Calu3 (cell line): ENCODE results near the gene SAMMSON. TPM values are rescaled to one million over a fixed set of nuclear protein-coding genes. Genes with fewer than 3 reads are reported as not detected.

Experiments
- BruUV-seq: library from RNA; stranded (reverse); fragments of 400-500 nt; replicated peaks from 2 replicates; lab custom pipeline; 2021; lab: Mats Ljungman, UMichigan
- CTCF ChIA-PET: fragments of 300-600 bp; sonication (Branson Sonifier 250); formaldehyde crosslinking; loops from one replicate; lab custom pipeline; 2022; ENCODE audit warnings: antibody characterized with exemption; lab: Charles Lee
- DNase-seq: peaks from one replicate; pipeline ENCODE4 v3.0.0; 2022
- H3K27ac Mint-ChIP-seq: one replicate; pipeline ENCODE4 v1.8.0; 2022; ENCODE audit warnings: mixed read lengths; ENCODE audit not compliant: unreplicated experiment
- H3K27me3 Mint-ChIP-seq: one replicate; pipeline ENCODE4 v1.8.0; 2022; ENCODE audit warnings: mixed read lengths; ENCODE audit not compliant: unreplicated experiment
- H3K36me3 Mint-ChIP-seq: one replicate; pipeline ENCODE4 v1.8.0; 2022; ENCODE audit warnings: mild to moderate bottlenecking, moderate library complexity, mixed read lengths; ENCODE audit not compliant: insufficient read depth, unreplicated experiment
- H3K4me1 Mint-ChIP-seq: one replicate; pipeline ENCODE4 v1.8.0; 2022; ENCODE audit warnings: mild to moderate bottlenecking, low read depth, mixed read lengths; ENCODE audit not compliant: unreplicated experiment
- H3K4me3 Mint-ChIP-seq: one replicate; pipeline ENCODE4 v1.8.0; 2022; ENCODE audit warnings: mild to moderate bottlenecking, low read depth, moderate library complexity, mixed read lengths; ENCODE audit not compliant: unreplicated experiment
- H3K9me3 Mint-ChIP-seq: one replicate; pipeline ENCODE4 v1.8.0; 2022; ENCODE audit warnings: low read depth, mixed read lengths; ENCODE audit not compliant: unreplicated experiment
- CTCF ChIP-seq: fragments of 200-600 bp; IDR thresholded peaks from one replicate; pipeline ENCODE4 v1.8.0; 2022; ENCODE audit warnings: antibody characterized with exemption; ENCODE audit not compliant: unreplicated experiment
- intact Hi-C: fragments of 100-400 bp; cut with micrococcal nuclease; formaldehyde crosslinking; loops from one replicate; pipeline ENCODE4 v1.10.0; 2022; ENCODE audit not compliant: unreplicated experiment
- total RNA-seq: library from RNA; stranded (reverse); gene quantifications from 2 replicates; pipeline ENCODE4 v1.2.3, GENCODE V29; 2022

The SAMMSON gene
- total RNA-seq, 1 experiment from 2014 or later, result not detected

GRCh38 chr3:70049761-70050160, 50.2 kb downstream of the SAMMSON start:
- no peaks in the 10 kb centered on the region for H3K9me3 Mint-ChIP-seq
- no peak overlapping the region for H3K4me3 Mint-ChIP-seq
- H3K4me1 Mint-ChIP-seq, result no peaks in the 10 kb centered on the region
- no TSS peak for BruUV-seq
- H3K27me3 Mint-ChIP-seq, result peaks cover 12% of the 10 kb centered on the region
- intact Hi-C loops, result no loop called here
- CTCF ChIA-PET, result interaction anchor here (0.6 kb wide), 1 partner anchor 1605 kb away, joined by 4 read pairs; no protein-coding TSS in a partner anchor
- no peak for DNase-seq
- no peak overlapping the region for H3K27ac Mint-ChIP-seq
- no peaks in the 10 kb centered on the region for H3K36me3 Mint-ChIP-seq
- no peak for TF ChIP-seq CTCF

GRCh38 chr3:70053293-70053692, 53.8 kb downstream of the SAMMSON start:
- no peak overlapping the region for H3K27ac Mint-ChIP-seq
- no peaks in the 10 kb centered on the region for H3K9me3 Mint-ChIP-seq
- peaks cover 30% of the 10 kb centered on the region for H3K27me3 Mint-ChIP-seq
- H3K4me1 Mint-ChIP-seq, result no peaks in the 10 kb centered on the region
- H3K4me3 Mint-ChIP-seq, result no peak overlapping the region
- no peak for TF ChIP-seq CTCF
- CTCF ChIA-PET, result interaction anchor here (0.5 kb wide), 1 partner anchor 362 kb away, joined by 5 read pairs; no protein-coding TSS in a partner anchor
- intact Hi-C loops, result no loop called here
- H3K36me3 Mint-ChIP-seq, result no peaks in the 10 kb centered on the region
- no TSS peak for BruUV-seq
- DNase-seq, result no peak

GRCh38 chr3:70056081-70056480, 56.5 kb downstream of the SAMMSON start:
- Mint-ChIP-seq H3K4me1 (no peaks in the 10 kb centered on the region), H3K4me3 (no peak overlapping the region), H3K27ac (no peak overlapping the region), H3K27me3 (peaks cover 30% of the 10 kb centered on the region), H3K9me3 (no peaks in the 10 kb centered on the region), H3K36me3 (no peaks in the 10 kb centered on the region)
- CTCF ChIA-PET, result no interaction called here
- no peak for TF ChIP-seq CTCF
- intact Hi-C loops, result no loop called here
- DNase-seq, result no peak
- BruUV-seq, result no TSS peak

GRCh38 chr3:70057426-70057825, 57.9 kb downstream of the SAMMSON start:
- H3K27ac Mint-ChIP-seq, result no peak overlapping the region
- BruUV-seq, result no TSS peak
- TF ChIP-seq CTCF, result no peak
- peaks cover 30% of the 10 kb centered on the region for H3K27me3 Mint-ChIP-seq
- H3K36me3 Mint-ChIP-seq, result no peaks in the 10 kb centered on the region
- intact Hi-C loops, result no loop called here
- no peak for DNase-seq
- CTCF ChIA-PET, result no interaction called here
- no peaks in the 10 kb centered on the region for H3K4me1 Mint-ChIP-seq
- H3K9me3 Mint-ChIP-seq, result no peaks in the 10 kb centered on the region
- H3K4me3 Mint-ChIP-seq, result no peak overlapping the region
